ENCODE measurements around the gene CDH2. TPM values are rescaled to one million over a fixed set of nuclear protein-coding genes. Genes with fewer than 3 reads are reported as not detected.

The CDH2 gene
- total RNA-seq, 1 donor from 2014 or later = 363 TPM

DNA sequence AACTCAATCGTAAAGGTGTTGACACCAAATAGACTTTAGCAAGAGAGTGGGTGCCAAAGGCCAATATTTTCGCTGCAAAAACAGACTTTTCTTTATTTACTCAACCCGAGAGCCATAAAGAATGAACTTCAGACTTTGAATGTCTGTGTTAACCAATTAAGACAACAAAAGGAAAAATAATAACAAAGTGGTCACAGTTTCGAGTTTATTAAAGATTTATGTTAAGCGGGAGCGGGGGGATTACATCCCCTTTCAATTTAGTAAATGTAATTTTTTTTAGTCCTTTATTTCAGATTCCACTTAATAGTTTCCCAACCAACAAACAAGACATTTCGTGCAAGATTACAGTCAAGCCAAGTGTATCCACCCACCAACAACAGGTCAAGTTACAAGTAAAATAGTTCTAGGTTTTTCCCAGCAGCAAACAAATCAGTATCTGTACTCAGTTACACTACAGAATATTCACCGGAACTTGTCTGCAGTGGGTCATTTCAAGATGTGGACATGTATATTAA lies 9.0 kb downstream of the CDH2 start:
- no peaks in the 10 kb centered on the region for H3K27me3 Mint-ChIP-seq (ENCODE audit: low read depth, unreplicated experiment)
- Histone ChIP-seq H2AFZ (ENCODE audit: low read depth, low read length) (no peak overlapping the region), H3K36me3 (ENCODE audit: insufficient read depth, low read length) (peaks cover 13% of the 10 kb centered on the region), H3K79me2 (ENCODE audit: insufficient read depth, low read length) (peaks cover 100% of the 10 kb centered on the region), H3K4me3 (ENCODE audit: insufficient read depth, low read depth, low read length) (no peak overlapping the region), H3K9ac (ENCODE audit: low read length) (no peak overlapping the region), H3K27me3 (ENCODE audit: insufficient read depth, low read length) (no peaks in the 10 kb centered on the region), H3K27ac (ENCODE audit: low read depth, low read length) (no peak overlapping the region), H3K4me1 (ENCODE audit: insufficient read depth, low read length) (peaks cover 24% of the 10 kb centered on the region), H3K9me3 (ENCODE audit: insufficient read depth, low read depth, low read length) (no peaks in the 10 kb centered on the region), H4K20me1 (ENCODE audit: insufficient read depth, low read length) (peaks cover 90% of the 10 kb centered on the region), H3K4me2 (ENCODE audit: low read length) (peak overlapping the region; percentile 24)
- no peak for TF ChIP-seq EZH2 (IDR thresholded peaks at IDR 0.05; ENCODE audit: insufficient read depth, low read length)
- TF ChIP-seq, protein P1, sequence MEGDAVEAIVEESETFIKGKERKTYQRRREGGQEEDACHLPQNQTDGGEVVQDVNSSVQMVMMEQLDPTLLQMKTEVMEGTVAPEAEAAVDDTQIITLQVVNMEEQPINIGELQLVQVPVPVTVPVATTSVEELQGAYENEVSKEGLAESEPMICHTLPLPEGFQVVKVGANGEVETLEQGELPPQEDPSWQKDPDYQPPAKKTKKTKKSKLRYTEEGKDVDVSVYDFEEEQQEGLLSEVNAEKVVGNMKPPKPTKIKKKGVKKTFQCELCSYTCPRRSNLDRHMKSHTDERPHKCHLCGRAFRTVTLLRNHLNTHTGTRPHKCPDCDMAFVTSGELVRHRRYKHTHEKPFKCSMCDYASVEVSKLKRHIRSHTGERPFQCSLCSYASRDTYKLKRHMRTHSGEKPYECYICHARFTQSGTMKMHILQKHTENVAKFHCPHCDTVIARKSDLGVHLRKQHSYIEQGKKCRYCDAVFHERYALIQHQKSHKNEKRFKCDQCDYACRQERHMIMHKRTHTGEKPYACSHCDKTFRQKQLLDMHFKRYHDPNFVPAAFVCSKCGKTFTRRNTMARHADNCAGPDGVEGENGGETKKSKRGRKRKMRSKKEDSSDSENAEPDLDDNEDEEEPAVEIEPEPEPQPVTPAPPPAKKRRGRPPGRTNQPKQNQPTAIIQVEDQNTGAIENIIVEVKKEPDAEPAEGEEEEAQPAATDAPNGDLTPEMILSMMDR (IDR thresholded peaks at IDR 0.05; ENCODE audit: insufficient read depth, low read depth, low read length) = no peak
- no peak for FAIRE-seq
- H3K4me1 Mint-ChIP-seq (ENCODE audit: low read depth, unreplicated experiment) = peaks cover 57% of the 10 kb centered on the region
- H3K36me3 Mint-ChIP-seq (ENCODE audit: low read depth, unreplicated experiment) = peaks cover 7% of the 10 kb centered on the region
- peak overlapping the region; percentile 59 for H3K27ac Mint-ChIP-seq (ENCODE audit: unreplicated experiment)
- H3K4me3 Mint-ChIP-seq (ENCODE audit: unreplicated experiment) = no peak overlapping the region
- DNase-seq (ENCODE audit: low read depth) = no peak
- H3K9me3 Mint-ChIP-seq (ENCODE audit: unreplicated experiment) = no peaks in the 10 kb centered on the region

DNA sequence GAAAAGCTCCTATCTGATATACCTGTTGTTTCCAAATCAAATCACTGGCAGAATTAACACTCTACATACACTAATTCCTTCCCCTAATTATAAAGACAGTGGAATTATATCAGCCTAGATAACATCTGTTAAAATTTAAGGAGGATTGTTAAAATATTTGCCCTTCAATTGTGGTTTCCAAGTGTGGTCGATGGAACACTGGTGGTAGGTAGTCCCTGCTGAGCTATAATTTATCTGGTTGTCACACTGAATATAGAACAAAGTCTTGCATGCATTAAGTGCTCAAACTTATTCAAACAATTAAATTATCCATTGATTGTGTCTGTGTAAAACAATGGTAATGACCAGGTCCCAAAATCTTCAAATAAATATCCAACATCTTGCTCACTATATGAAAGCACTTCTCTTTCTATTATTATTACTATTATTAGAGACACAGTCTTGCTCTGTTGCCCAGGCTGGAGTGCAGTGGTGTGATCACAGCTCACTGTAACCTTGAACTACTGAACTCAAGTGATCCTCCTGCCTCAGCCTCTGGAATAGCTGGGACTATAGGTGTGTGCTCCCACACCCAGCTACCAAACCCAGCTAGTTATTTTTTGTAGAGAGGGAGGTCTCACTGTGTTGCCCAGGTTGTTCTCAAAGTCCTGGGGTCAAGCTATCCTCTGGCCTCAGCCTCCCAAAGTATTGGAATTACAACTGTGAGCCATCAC lies 12.0 kb downstream of the CDH2 start:
- Mint-ChIP-seq H3K27me3 (ENCODE audit: low read depth, unreplicated experiment) (no peaks in the 10 kb centered on the region), H3K36me3 (ENCODE audit: low read depth, unreplicated experiment) (peaks cover 13% of the 10 kb centered on the region), H3K4me3 (ENCODE audit: unreplicated experiment) (no peak overlapping the region), H3K27ac (ENCODE audit: unreplicated experiment) (no peak overlapping the region), H3K4me1 (ENCODE audit: low read depth, unreplicated experiment) (peaks cover 65% of the 10 kb centered on the region), H3K9me3 (ENCODE audit: unreplicated experiment) (no peaks in the 10 kb centered on the region)
- Histone ChIP-seq H3K4me1 (ENCODE audit: insufficient read depth, low read length) (peaks cover 28% of the 10 kb centered on the region), H3K27me3 (ENCODE audit: insufficient read depth, low read length) (no peaks in the 10 kb centered on the region), H3K79me2 (ENCODE audit: insufficient read depth, low read length) (peaks cover 100% of the 10 kb centered on the region), H3K27ac (ENCODE audit: low read depth, low read length) (no peak overlapping the region), H2AFZ (ENCODE audit: low read depth, low read length) (no peak overlapping the region), H3K9ac (ENCODE audit: low read length) (no peak overlapping the region), H3K36me3 (ENCODE audit: insufficient read depth, low read length) (peaks cover 8% of the 10 kb centered on the region), H4K20me1 (ENCODE audit: insufficient read depth, low read length) (peaks cover 91% of the 10 kb centered on the region), H3K4me2 (ENCODE audit: low read length) (no peak overlapping the region), H3K9me3 (ENCODE audit: insufficient read depth, low read depth, low read length) (no peaks in the 10 kb centered on the region), H3K4me3 (ENCODE audit: insufficient read depth, low read depth, low read length) (no peak overlapping the region)
- FAIRE-seq = no peak
- TF ChIP-seq, protein P1 (IDR thresholded peaks at IDR 0.05; ENCODE audit: insufficient read depth, low read depth, low read length) = no peak
- TF ChIP-seq EZH2 (IDR thresholded peaks at IDR 0.05; ENCODE audit: insufficient read depth, low read length) = no peak
- no peak for DNase-seq (ENCODE audit: low read depth)
